NCI-H2171 (cell line): Measurements from ENCODE around the gene TTLL9.
"Not testable (repeated sequence)": the region's sequence is repeated elsewhere in the genome, so short reads cannot be mapped to it uniquely, and the experiment has no call there.

Experiments used
- DNase-seq: peaks from one replicate; lab custom pipeline; 2025; lab: John Stamatoyannopoulos, UW

The TTLL9 gene

GRCh38 chr20:31869942-31870725 lies at the start of gene TTLL9, which contains the start of gene DUSP15:
TSS of gene TTLL9 (plus strand) at chr20:31870634. CDS start at chr20:31871127, 493 bp downstream.
TSS of gene DUSP15 (minus strand) at chr20:31870527. CDS start at chr20:31870337, 190 bp downstream.
- DNase-seq = no peak

- no peak for DNase-seq
Measured at GRCh38 chr20:31821427-31821826, 49.0 kb upstream of the TTLL9 start.

GRCh38 chr20:31822421-31823330 lies 47.8 kb upstream of the TTLL9 start:
- DNase-seq = peak; percentile 87

- DNase-seq = no peak
Measured at GRCh38 chr20:31823360-31824124, 46.9 kb upstream of the TTLL9 start.

GRCh38 chr20:31824125-31824485 lies 46.3 kb upstream of the TTLL9 start:
- DNase-seq = no peak

- DNase-seq = no peak
Measured at GRCh38 chr20:31824554-31825313, 45.7 kb upstream of the TTLL9 start.

- DNase-seq = no peak
Measured at GRCh38 chr20:31826074-31826473, 44.4 kb upstream of the TTLL9 start.

- no peak for DNase-seq
Measured at GRCh38 chr20:31827059-31827458, 43.4 kb upstream of the TTLL9 start.

GRCh38 chr20:31828016-31828415 lies 42.4 kb upstream of the TTLL9 start:
- not testable (repeated sequence) for DNase-seq

- DNase-seq = no peak
Measured at GRCh38 chr20:31829731-31830130, 40.7 kb upstream of the TTLL9 start.

GRCh38 chr20:31830406-31830981 lies 39.9 kb upstream of the TTLL9 start:
- no peak for DNase-seq

GRCh38 chr20:31831211-31831610 lies 39.2 kb upstream of the TTLL9 start:
- no peak for DNase-seq

GRCh38 chr20:31831771-31832306 lies 38.6 kb upstream of the TTLL9 start:
- no peak for DNase-seq

- DNase-seq = no peak
Measured at GRCh38 chr20:31833130-31833930, 37.1 kb upstream of the TTLL9 start.

GRCh38 chr20:31833931-31834521 lies 36.4 kb upstream of the TTLL9 start:
- DNase-seq = no peak

- no peak for DNase-seq
Measured at GRCh38 chr20:31835554-31835953, 34.9 kb upstream of the TTLL9 start.

- no peak for DNase-seq
Measured at GRCh38 chr20:31835977-31836852, 34.2 kb upstream of the TTLL9 start.

- no peak for DNase-seq
Measured at GRCh38 chr20:31836853-31837608, 33.4 kb upstream of the TTLL9 start.
